Fibroblast of villous mesenchyme (primary cell): Measurements from ENCODE around the gene CTNNA3. TPM values are rescaled to one million over a fixed set of nuclear protein-coding genes. Genes with fewer than 3 reads are reported as not detected.
A peak's percentile ranks its signal among the peaks of the same experiment; 100 is the strongest.

Experiments used
- DNase-seq: peaks from one replicate; pipeline ENCODE4 v3.0.0-alpha.2; 2010; ENCODE audit warnings: low read depth
- H3K4me3 ChIP-seq: 2 replicates; pipeline ENCODE4 v1.5.1; 2011; ENCODE audit warnings: low read depth, mild to moderate bottlenecking, low read length
- CTCF ChIP-seq: IDR thresholded peaks from 2 replicates; pipeline ENCODE4 v1.5.1; 2012; ENCODE audit warnings: low read depth, mild to moderate bottlenecking, low read length; ENCODE audit not compliant: insufficient read depth
- total RNA-seq: library from RNA; depleted of rRNA; stranded (reverse); fragments of >200 nt; gene quantifications from 2 replicates; pipeline ENCODE4 v1.2.3, GENCODE V29; 2012

Gene CTNNA3
- total RNA-seq, 1 donor = not detected

GRCh38 chr10:67603701-67604100, 92.3 kb downstream of the CTNNA3 start:
- DNase-seq = no peak
- H3K4me3 ChIP-seq = no peak overlapping the region
- no peak for TF ChIP-seq CTCF

GRCh38 chr10:67603086-67603485, 92.9 kb downstream of the CTNNA3 start:
- TF ChIP-seq CTCF = no peak
- H3K4me3 ChIP-seq = no peak overlapping the region
- no peak for DNase-seq

- peak; percentile 45 for DNase-seq
- no peak overlapping the region for H3K4me3 ChIP-seq
- TF ChIP-seq CTCF = no peak
Measured at GRCh38 chr10:67602268-67602950, 93.6 kb downstream of the CTNNA3 start.

GRCh38 chr10:67599597-67599996, 96.4 kb downstream of the CTNNA3 start:
- no peak for DNase-seq
- no peak for TF ChIP-seq CTCF
- H3K4me3 ChIP-seq = no peak overlapping the region

GRCh38 chr10:67596641-67597040, 99.4 kb downstream of the CTNNA3 start:
- no peak for DNase-seq
- no peak overlapping the region for H3K4me3 ChIP-seq
- TF ChIP-seq CTCF = no peak

GRCh38 chr10:67587771-67588170, 108.2 kb downstream of the CTNNA3 start:
- no peak for DNase-seq

More at GRCh38 chr10:67587771-67588170, 108.2 kb downstream of the CTNNA3 start:
- no peak for TF ChIP-seq CTCF
- no peak overlapping the region for H3K4me3 ChIP-seq
